ENCODE measurements around the gene PPM1F. TPM values are rescaled to one million over a fixed set of nuclear protein-coding genes. Genes with fewer than 3 reads are reported as not detected.

The PPM1F gene
- total and polyA plus RNA-seq, 10 of the 15 experiments (the other 5 are each of a cell fraction or from before 2014, with no cell fraction given) = 0.55 to 26.3 (median 9.7) TPM

DNA sequence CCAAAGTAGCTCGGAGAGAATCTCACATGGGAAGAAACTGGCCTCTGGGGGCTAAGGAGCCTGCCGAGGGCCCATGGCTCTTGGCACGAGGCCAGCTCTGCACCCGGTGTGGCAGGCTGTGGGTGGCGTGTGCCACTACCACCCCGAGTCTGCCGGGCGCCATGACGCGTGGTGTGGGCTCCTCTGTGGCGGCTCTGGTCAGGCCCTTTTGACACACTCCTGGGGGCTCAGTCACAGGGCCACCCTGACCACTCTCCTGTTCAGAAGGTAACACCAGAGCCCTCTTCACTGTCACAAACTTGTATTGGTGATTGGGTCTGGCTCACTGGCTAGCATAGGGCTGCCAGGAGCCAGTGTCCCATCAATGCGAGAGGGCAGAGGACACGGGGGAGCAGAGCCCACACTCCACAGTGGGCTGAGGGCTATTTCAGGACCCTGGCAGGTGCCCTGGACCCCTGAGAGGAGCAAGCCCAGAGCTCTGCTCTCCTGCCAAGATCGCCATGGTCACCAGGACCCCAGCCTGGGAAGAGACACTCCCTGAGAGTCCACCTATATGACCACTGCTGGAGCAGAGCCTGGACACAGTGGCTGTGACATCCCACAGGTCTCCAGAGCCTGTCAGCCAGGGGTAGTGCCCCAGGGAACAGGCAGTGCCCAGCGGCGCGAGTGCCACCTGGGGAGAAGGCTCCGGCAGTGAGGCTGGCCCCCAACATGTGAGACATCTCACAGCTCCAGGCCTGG is 8.6 kb upstream of the PPM1F start:
- CTCF ChIA-PET = interaction anchor here (1.5 kb wide), 1 partner anchor 11 kb away, joined by 5 read pairs; no protein-coding TSS in a partner anchor
- intact Hi-C loops (cut with micrococcal nuclease; ENCODE audit: unreplicated experiment) (no loop called here), in situ Hi-C loops (cut with MboI) (no loop called here)
- TF ChIP-seq STAT1 (conservative IDR thresholded peaks at IDR 0.05) (no peak), ZNF217 (IDR thresholded peaks at IDR 0.05) (no peak), POLR2AphosphoS5 (IDR thresholded peaks at IDR 0.05; ENCODE audit: low read length) (0 out of 2 replicates have a peak, but pooled peaks have one; percentile 29)
- no peak for ATAC-seq
- FAIRE-seq = no peak
- no peak for DNase-seq (ENCODE audit: low read depth, low spot score)
- no peaks in the 10 kb centered on the region for H4K20me1 ChIP-seq (ENCODE audit: control insufficient read depth, insufficient read depth)
- RAD21 ChIA-PET (ENCODE audit: unreplicated experiment) = no interaction called here
- H3K4me1 ChIP-seq (ENCODE audit: control insufficient read depth, insufficient read depth, low read length) = no peaks in the 10 kb centered on the region
- no peak overlapping the region for H3K27ac ChIP-seq (ENCODE audit: control insufficient read depth, insufficient read depth)
- no peak overlapping the region for H3K4me2 ChIP-seq (ENCODE audit: control insufficient read depth, insufficient read depth)
- H3K9ac ChIP-seq (ENCODE audit: control insufficient read depth, insufficient read depth, low read length) = no peak overlapping the region
- no peak overlapping the region for H3K4me3 ChIP-seq
- H3K79me2 ChIP-seq (ENCODE audit: control insufficient read depth, insufficient read depth, low read length) = no peaks in the 10 kb centered on the region
- no peak overlapping the region for H2AFZ ChIP-seq (ENCODE audit: control insufficient read depth, low read depth, low read length)
- H3K27me3 ChIP-seq (replicated peaks in 1 of 2; ENCODE audit: control insufficient read depth in 2 of 2, insufficient read depth in 2 of 2, low read length in 1 of 2) = no peaks in the 10 kb centered on the region
- H3K9me3 ChIP-seq (replicated peaks; ENCODE audit: control insufficient read depth, insufficient read depth, low read length) = no peaks in the 10 kb centered on the region
- POLR2A ChIA-PET = no interaction called here
- SMC1A ChIA-PET (ENCODE audit: uncharacterized antibody, unreplicated experiment) = no interaction called here
- peaks cover 9 to 10% of the 10 kb centered on the region in 2 experiments; a peak in 3 of 4 replicates for H3K36me3 ChIP-seq (ENCODE audit: control insufficient read depth in 2 of 2, insufficient read depth in 2 of 2, low read length in 1 of 2)
- 93% methylated on average over 18 of the region's 18 CpGs for WGBS (ENCODE audit: insufficient coverage, insufficient replicate concordance, low lambda C conversion rate, missing lambda C conversion rate)
- BruUV-seq (replicated peaks) = no TSS peak

DNA sequence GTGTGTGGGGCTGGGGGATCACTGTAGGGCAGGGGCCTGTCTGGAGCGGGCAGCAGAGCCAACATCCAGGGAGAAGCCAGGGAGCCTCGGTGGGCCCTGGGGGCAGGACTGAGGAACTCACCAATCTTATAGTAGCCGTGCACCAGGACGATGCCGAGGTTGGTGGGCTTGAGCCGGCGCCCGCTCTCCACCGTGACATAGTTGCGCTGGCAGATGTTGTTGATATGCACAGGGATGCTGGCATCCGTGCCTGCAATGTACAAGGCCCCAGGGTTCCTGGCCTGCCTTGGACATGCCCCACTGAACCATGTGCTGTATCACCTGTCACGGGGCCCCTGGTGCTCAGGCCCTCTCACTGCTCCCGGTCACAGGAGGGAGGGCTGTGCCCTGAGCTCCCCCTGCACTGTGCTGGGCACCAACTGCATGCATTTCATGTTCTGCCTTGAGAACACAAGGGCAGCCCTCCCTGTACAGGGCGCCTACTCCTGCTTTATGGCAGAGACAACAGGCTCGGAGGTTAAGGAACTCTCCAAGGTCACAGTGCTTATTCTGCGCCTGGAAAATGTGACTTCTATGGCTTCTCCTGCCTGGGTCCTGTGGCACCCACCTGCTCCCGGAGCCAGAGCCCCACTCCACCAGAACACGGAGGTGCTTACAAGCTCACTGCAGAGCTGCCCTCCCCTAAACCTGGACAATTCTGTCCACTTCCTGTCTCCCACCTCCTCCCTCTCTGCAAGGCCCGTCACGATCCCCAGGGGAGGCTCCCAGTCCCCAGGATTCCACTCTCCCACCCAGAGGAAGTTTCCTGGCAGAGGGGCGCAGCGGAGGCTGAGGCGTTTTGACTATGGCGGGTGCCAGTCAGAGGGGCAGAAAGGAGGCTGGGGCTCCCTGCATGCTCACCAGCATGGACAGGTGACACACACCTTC is 7.8 kb upstream of the PPM1F start:
- no peaks in the 10 kb centered on the region for H3K79me2 ChIP-seq (ENCODE audit: control insufficient read depth, insufficient read depth, low read length)
- ATAC-seq (peak; percentile 25; the same call in 2 of the 3 replicates), DNase-seq (ENCODE audit: low read depth, low spot score) (no peak), FAIRE-seq (no peak)
- H2AFZ ChIP-seq (ENCODE audit: control insufficient read depth, low read depth, low read length) = no peak overlapping the region
- peaks cover 7 to 9% of the 10 kb centered on the region in 2 experiments; a peak in 3 of 4 replicates for H3K36me3 ChIP-seq (ENCODE audit: control insufficient read depth in 2 of 2, insufficient read depth in 2 of 2, low read length in 1 of 2)
- BruUV-seq (replicated peaks) = no TSS peak
- ChIA-PET RAD21 (ENCODE audit: unreplicated experiment) (no interaction called here), POLR2A (no interaction called here), CTCF (interaction anchor here (1.5 kb wide), 1 partner anchor 12 kb away, joined by 5 read pairs; no protein-coding TSS in a partner anchor), SMC1A (ENCODE audit: uncharacterized antibody, unreplicated experiment) (no interaction called here)
- intact Hi-C loops (cut with micrococcal nuclease; ENCODE audit: unreplicated experiment) (no loop called here), in situ Hi-C loops (cut with MboI) (no loop called here)
- no peaks in the 10 kb centered on the region for H3K27me3 ChIP-seq (replicated peaks in 1 of 2; ENCODE audit: control insufficient read depth in 2 of 2, insufficient read depth in 2 of 2, low read length in 1 of 2)
- no peak overlapping the region for H3K4me3 ChIP-seq
- no peaks in the 10 kb centered on the region for H3K4me1 ChIP-seq (ENCODE audit: control insufficient read depth, insufficient read depth, low read length)
- no peak overlapping the region for H3K27ac ChIP-seq (ENCODE audit: control insufficient read depth, insufficient read depth)
- H3K4me2 ChIP-seq (ENCODE audit: control insufficient read depth, insufficient read depth) = no peak overlapping the region
- no peak overlapping the region for H3K9ac ChIP-seq (ENCODE audit: control insufficient read depth, insufficient read depth, low read length)
- 91% methylated on average over 24 of the region's 24 CpGs for WGBS (ENCODE audit: insufficient coverage, insufficient replicate concordance, low lambda C conversion rate, missing lambda C conversion rate)
- no peaks in the 10 kb centered on the region for H4K20me1 ChIP-seq (ENCODE audit: control insufficient read depth, insufficient read depth)
- TF ChIP-seq ZNF24 (IDR thresholded peaks at IDR 0.05) (no peak), POLR2AphosphoS5 (IDR thresholded peaks at IDR 0.05; ENCODE audit: low read length) (0 out of 2 replicates have a peak, but pooled peaks have one; percentile 35), POLR2A (IDR thresholded peaks at IDR 0.05; ENCODE audit: low read depth, low read length) (peak; percentile 61)
- no peaks in the 10 kb centered on the region for H3K9me3 ChIP-seq (replicated peaks; ENCODE audit: control insufficient read depth, insufficient read depth, low read length)

All from GM12878 (cell line).